Stomach (tissue), 4 donors: ENCODE measurements around the gene CCL3.

Experiments used
- CTCF ChIP-seq, 7 experiments: fragments of 450-650 bp in 4 of 7; fragments of 200-600 bp in 3 of 7; sonication (generic) in 3 of 7; IDR thresholded peaks; one replicate each; pipeline ENCODE4 v1.5.1; 2016 to 2019; ENCODE audit warnings: antibody characterized with exemption in 7 of 7, control low read depth in 2 of 7, mild to moderate bottlenecking in 1 of 7
- EP300 ChIP-seq: sonication (generic); formaldehyde crosslinking; IDR thresholded peaks from one replicate; pipeline ENCODE4 v1.6.1; 2017; ENCODE audit warnings: antibody characterized with exemption
- POLR2A ChIP-seq, 4 donors: fragments of 450-650 bp; IDR thresholded peaks; one replicate each; pipeline ENCODE4 v1.6.1; 2016; ENCODE audit warnings: antibody characterized with exemption in 4 of 4, control low read depth in 2 of 4, mild to moderate bottlenecking in 1 of 4, moderate library complexity in 1 of 4

DNA sequence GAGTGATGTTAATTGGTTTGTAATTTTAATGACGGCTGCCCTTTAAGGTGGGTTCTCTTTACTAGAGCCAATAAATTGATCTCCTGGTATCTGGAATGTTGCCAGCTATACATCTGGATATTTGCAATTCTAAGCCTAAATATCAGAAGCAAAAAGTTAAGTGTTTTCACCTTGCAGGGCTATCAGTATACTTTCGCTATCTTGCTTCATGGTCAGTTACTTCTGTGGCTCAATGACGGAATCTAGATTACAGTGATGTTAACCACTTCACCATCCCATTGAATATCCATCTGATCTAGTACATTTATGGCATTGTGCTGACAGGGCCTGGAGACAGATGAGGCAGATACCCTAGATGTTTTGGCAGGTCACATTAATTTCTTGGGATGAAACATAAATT lies 42.0 kb upstream of the CCL3 start:
- TF ChIP-seq CTCF (IDR thresholded peaks at IDR 0.05) (no peak), EP300 (no peak), POLR2A (IDR thresholded peaks at IDR 0.05) (no peak)
